Stimulated activated CD8-positive, alpha-beta memory T cell treated with anti-CD3 and anti-CD28 coated beads, Interleukin-15, amount 100 ng/mL, for 48 hours (primary cell): ENCODE measurements around the gene GSG1L2.

ENCODE experiments used
- DNase-seq, 2 donors: peaks; one replicate each; pipeline ENCODE4 v3.0.0-alpha.2; 2020; ENCODE audit warnings: low read depth in 2 of 2

GSG1L2 gene

DNA sequence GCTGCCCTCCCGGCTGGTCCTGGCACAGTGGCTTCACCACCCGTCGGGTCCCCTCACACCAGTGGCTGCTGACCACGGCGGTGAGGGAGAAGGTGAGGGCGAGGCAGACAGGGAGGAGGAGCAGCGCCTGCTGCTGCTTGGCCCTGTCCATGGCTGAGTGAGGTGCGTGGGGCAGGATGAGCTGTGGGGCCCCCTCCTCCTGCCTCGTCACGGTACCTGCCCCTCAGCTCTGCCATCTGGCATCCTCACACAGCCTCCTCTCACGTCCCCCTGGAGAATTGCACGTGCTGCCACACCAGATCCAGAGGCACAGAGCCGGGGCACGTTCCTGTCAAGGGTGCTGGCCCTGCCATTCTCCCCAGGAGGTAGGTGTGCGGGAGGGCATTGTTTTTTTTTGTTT, at the start of gene GSG1L2:
Gene GSG1L2 (minus strand): TSS at position 159 of the 400 bp plus-strand sequence. CDS start 8 bp downstream, at position 151.
- no peak for DNase-seq

DNA sequence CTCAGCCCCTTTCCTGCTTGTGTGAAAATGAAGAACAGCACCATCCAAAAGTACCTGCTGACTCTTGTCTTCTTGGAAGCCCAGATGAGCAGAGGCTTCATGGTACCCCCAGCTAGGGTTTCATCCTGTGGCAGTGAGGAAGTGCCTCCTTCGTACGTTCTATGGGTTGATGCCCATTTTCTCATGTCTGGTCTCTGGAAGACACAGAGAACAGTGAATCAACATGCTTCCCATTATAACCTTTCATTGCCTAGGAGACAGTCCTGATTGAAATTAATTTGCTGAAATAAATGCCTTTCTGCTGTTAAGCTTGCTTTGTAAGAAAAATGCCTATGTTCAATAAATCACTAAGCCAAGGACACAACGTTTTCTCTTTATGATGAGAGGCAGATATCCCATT, 46.7 kb upstream of the GSG1L2 start:
- DNase-seq: no peak

DNA sequence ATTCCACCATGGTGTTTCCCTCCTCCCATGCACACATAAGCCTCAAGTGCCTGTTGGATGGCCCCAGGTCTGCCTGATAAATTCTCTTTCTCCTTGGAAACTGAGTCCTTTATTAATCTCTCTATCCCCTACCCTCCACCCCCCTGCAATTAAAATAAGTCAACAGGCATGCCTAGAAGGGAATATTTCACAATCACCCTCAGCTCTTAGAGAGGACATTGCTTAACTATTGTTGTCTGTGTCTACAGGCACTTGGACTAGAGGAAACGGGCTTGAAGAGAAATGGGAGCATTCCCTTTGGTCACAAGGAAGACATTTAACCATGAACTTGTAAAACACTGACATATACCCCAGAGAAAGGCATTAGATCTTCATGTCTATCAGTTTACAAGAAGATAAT, 43.7 kb upstream of the GSG1L2 start:
- DNase-seq: no peak

DNA sequence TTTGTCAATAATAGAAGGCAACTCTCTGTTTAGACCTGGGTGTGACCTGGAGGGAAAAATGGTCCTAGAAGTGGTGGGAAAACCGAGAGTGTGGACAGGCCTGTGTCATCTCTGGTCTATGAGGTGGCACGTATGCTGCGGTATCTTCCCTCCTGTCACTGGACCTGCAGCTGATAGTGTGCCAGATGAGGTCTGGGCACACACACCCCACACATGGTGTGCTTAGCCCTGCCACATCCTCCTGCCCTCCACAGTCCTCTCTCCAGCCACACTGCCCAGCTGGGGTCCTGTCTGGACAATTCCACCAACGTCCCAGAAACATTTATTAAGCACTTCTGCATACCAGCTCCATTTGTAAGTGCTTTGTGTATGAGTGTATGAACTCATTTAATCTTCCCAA, 41.1 kb upstream of the GSG1L2 start:
- no peak for DNase-seq

DNA sequence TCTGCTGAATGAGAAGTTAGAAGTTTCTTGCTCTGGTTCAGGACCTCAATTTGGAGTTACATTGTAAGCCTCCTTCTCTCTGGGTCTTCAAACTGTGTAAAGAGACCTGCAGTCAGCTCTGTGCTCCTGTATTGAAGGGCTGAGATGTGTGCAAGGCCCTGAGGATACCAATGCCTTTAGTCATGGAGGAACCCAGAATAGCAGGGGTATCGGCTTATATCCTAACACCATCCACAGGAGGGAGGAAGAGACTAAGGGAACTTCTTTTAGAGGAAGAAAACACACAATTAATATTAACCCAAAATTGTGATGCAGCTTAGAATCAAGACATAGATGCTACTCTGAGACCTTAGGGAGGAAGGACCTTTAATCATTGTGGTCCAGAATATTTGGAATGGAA, 40.3 kb upstream of the GSG1L2 start:
- no peak for DNase-seq

DNA sequence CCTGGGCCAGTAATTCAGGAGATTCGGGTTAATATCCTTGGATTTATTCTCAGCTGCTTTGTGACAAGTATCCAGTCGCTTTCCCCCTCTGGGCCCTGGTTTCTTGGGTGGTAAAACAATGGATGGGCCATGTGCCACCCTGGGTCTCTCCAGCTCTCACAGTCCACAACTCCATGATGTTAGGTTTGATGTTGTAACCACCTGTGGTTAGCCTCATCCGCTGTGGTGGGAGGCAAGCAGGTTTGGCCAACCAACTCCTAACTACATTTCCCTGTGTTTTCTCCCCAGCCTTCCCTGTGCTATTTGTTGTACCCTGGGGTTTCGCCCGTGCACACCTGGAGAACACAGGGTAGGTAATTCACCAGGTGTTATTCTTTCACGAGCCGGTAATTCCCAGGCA, 39.0 kb upstream of the GSG1L2 start:
- no peak for DNase-seq

DNA sequence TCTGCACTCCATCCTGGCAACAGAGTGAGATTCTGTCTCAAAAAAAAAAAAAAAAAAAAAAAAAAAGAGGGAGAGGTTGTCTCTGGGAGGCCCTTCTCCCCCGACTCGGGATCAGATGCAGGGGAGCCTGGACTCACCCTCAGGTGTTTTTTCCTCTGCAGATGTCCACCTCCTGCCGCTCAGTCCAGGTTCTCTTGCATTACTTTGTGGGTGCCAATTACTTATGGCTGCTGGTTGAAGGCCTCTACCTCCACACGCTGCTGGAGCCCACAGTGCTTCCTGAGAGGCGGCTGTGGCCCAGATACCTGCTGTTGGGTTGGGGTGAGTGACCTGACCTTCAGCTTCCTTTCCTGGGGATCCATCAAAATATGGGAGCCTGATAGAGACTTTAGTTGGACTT, 37.9 kb upstream of the GSG1L2 start:
- DNase-seq: no peak

DNA sequence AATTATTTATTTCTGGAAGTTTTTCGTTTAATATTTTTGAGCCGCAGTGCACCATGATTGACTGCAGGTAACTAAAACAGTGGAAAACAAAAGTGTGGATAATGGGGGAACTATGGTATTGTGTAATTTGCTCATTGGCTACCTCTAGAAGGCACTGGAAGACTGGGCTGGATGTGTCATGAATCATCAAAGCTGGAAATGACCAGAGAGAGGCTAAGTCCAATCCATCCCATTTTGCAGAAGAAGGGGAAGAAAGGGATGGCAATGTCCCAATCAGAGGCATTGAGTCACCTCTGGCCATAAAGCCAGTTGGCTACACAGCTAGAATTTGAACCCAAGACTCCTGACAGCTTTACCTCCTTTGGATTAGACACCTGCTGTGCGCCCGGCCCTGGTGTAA, 33.2 kb upstream of the GSG1L2 start:
- DNase-seq: no peak

DNA sequence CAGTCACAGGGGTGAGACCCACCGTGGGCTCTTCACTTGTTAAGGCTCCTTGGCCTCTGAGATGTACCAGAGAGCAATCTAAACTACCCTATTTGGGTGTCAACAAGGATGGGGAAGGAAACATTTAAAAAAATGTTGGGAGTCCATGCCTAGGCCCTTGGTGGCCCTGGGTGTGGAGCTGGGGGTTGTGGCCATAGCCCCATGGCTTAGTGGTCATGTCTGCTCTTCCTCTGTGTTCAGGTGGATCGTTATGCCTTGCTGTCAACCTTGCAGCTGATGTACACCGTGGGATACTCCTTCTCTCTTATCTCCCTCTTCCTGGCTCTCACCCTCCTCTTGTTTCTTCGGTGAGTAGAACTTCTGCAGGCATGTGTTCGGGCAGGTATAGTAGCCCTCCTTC, 32.4 kb upstream of the GSG1L2 start:
- DNase-seq: no peak

DNA sequence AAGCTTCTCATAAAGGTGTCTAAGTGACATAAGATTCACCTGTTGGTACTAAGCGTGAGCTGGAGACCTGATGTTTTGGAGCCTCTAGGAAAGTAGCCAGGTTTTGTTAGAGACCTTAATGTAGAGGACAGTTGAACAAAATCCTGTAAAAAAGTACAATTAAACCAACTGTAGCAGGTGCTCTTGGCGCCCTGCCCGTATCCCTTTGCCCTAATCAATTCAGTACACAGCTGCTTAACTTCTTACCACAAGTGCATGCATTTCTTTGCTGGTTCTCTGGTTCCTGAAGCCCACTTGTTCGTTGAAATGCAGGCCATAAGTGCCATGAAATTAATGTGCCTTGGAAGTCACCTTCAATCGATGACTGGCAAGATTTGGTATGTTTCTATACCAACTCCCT, 28.3 kb upstream of the GSG1L2 start:
- no peak for DNase-seq

DNA sequence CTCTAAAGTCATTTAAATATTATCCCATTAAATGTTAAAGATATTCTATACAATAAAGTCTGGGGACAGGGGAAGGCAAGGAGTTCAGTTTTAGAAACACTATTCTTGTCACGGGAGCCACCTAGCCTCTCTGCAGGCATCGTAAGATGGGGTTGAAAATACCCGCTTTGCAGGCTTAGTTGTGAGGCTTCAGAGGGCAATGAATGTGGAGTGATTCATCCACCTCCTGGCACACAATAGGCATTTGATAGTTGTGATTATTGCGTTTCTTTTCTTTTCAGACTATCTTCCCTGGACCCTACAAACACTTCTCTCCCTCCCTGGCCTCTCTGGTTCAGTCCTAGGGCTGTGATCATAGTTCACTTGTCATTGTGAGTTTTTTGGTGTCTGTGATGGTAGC, 23.4 kb upstream of the GSG1L2 start:
- no peak for DNase-seq

DNA sequence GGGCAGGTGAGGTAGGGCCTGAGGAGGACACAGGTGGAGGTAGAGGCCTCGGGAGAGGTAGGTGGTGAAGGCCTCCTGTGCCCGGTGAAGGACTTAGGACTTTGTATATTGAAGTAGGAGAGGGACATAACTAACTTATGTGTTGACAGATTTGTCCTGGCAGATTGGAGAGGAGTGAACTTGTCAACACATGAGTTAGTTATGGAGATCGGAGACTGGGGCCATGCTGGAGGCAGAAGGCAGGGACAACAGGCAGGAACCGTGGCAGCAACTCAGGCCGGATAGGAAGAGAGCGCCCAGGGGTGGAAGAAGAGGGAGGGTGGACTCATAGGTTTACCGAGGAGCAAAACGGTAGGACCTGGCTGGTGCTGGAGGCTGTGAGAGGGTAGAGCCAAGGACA, 22.3 kb upstream of the GSG1L2 start:
- no peak for DNase-seq

DNA sequence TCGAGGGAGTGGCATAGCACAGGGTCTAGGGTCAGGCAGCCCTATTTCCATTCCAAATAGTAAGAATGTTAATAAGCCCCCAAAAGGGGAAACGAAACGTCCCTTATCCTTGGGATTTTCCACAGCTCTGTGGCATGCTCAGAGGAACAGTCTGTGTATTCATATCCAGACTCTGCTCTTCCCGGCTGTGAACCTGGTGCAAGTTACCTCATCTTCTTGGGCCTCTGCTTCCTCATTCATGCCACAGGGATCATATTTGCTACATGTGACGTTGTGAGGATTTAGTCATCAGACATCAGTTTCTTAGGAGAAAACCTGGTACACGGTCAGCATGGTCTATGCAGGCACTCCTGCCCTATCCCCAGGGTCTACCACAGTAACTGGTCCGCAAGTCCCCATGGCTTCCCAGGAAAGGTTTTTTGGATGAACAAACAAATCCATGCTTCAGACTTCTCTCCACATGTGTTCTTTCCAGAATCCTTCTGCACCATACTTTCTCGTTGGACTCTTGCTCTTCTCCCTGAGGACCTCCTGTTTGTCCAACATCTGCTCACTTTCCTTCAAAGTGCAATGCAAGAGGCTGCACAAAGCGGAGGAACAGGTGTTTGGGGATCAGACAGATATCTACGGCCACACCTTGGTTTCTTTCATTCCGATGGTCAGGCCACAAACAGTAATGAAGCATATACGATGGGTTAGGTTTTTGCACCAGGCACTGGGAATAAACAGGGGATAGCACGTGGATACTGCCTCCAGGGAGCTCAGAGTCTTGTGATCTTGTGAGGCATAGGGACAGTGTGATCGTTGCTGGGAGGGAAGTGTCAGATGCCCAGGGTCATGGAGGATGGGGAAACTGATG, 21.5 kb upstream of the GSG1L2 start:
- no peak for DNase-seq

DNA sequence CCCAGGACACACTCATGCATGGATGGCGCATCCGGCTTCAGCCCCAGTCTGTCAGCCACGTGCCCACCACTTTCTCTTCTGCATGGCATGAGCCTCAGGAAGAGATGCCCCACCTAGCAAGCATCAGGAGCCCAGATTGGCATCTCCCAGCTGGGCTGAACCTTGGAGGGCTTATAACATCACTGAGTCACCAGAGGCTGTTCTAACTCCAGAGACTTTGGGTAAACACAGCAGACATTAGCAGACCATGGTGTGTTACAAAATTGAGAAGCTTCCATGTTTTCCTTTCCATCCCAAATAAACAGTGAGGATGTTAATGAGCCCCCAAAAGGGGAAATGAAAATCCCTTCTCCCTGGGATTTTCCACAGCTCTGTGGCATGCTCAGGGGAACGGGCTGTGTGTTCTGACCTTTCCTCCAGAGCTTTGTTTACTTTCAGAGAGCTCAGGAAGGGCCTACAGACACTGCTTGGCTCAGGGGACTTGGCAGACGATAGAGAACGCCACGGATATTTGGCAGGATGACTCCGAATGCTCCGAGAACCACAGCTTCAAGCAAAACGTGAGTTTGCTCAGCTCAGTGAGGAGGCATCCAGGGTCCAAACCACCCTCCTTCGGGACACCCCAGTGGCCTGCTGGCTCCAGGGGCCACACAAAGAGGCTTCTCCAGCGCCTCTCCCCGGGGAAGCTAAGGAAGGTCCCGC, 20.3 kb upstream of the GSG1L2 start:
- DNase-seq: no peak

DNA sequence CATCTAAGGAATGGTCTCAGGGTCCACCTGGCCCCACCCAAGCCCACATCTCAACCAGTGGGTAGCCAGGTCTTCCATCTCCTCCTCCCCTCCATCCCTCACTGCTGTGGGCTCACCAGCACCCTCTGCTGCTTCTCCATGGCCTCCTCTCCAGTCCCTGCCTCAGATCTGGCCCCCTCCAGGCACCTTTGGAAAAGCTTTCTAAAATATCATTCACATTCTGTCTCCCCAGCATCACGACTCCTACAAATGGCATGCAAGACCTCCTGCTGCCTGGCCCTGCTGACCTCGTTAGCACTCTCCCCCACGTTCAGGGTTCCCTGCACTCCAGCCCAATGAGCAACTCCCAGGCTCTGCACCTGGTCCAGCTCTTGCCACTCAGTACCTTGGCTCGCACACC, 17.6 kb upstream of the GSG1L2 start:
- no peak for DNase-seq

DNA sequence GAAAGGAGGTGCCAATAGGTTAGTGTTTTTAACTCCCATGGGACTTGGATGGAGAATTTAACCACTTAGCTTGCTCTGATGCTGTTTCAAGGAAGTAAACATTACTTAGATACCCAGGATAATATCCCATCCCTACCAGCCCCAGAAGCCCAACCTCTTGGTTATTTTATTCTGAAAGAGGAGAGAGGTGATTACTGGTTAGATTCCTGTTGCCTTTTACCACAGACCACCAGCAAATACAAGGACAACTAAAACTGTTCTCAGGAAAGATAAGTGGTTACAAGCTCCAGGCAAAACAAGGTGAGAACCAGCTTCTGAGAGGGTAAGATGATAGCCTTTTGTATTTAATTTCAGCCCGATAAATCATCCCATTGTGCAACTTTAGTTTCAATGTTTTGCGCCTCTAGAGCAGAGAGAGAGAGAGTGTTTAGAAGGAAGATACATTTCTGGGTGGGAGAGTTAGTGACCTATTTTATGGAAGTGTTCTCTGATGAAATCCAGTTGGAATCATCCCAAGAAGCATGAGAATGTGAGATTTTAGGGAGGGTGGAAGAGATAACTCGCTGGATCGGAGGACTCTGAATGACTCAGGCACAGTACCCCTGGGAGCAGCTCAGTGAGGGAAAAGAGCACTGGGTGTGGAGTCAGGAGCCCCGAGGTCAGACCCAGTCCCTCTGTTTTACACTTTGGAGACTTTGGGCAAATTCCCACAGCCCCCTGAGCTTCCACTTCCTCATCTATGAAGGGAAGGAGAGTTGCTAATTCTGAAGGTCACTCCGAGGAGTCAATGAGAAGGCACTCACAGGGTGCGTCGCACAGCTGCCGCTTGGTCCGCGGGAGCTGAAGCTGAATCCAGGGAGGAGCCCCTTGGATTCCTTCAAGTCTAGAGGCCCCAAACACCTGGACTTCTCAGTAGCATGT, 15.9 kb upstream of the GSG1L2 start:
- no peak for DNase-seq

DNA sequence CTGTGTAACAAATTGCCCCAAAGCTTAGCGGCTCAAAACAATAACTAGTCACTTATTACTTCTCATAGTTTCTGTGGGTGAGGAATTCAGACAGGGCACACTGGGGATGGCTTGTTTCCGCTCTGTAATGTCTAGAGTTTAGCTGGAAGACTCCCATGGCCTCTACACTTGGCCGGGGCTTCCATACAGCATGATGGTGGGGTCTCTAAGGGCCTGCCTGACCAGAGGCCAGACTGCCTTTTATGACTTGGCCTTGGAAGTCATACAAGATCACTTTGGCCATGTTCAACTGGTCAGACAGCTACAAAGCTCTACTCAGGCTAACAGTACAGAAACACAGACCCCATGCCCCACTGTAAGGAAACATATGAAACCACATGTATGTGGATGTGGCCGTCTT, 12.0 kb upstream of the GSG1L2 start:
- no peak for DNase-seq

DNA sequence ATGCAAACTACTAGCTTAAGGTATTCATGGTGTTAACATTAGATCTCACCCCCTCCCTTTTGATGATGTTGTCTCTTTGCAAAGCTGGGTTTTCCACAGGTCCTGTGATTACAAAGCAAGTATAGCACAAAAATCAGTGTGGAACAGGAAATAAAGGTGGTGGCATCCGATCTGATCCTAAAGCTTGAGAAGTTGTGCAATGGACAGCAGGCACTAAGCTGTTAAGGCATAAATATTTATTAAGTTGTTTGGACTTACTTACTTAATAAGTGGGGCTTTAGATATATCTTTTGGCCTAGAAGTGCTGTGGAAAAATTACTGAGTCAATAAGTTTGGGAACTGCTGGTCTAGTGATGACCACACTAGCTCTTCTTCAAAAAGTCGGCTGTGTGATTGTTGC, 8.8 kb upstream of the GSG1L2 start:
- DNase-seq: no peak

DNA sequence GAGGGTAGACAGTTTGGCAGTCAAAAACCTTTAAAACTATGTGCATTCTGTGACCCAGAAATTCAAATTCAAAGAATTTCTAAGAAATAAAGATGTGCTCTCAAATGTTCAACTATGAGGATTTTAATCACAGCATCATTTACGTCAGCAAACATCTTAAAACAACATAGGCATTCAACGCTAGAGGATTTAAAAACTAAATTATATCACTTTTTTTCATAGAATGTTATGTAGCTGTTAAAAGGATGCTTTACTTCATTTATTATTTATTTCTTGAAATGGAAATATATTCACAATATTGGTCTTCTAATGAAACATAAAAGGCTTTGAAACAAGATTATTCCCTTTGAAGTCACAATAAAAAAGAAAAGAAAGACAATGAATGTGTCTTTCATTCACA, 7.5 kb upstream of the GSG1L2 start:
- DNase-seq: no peak

DNA sequence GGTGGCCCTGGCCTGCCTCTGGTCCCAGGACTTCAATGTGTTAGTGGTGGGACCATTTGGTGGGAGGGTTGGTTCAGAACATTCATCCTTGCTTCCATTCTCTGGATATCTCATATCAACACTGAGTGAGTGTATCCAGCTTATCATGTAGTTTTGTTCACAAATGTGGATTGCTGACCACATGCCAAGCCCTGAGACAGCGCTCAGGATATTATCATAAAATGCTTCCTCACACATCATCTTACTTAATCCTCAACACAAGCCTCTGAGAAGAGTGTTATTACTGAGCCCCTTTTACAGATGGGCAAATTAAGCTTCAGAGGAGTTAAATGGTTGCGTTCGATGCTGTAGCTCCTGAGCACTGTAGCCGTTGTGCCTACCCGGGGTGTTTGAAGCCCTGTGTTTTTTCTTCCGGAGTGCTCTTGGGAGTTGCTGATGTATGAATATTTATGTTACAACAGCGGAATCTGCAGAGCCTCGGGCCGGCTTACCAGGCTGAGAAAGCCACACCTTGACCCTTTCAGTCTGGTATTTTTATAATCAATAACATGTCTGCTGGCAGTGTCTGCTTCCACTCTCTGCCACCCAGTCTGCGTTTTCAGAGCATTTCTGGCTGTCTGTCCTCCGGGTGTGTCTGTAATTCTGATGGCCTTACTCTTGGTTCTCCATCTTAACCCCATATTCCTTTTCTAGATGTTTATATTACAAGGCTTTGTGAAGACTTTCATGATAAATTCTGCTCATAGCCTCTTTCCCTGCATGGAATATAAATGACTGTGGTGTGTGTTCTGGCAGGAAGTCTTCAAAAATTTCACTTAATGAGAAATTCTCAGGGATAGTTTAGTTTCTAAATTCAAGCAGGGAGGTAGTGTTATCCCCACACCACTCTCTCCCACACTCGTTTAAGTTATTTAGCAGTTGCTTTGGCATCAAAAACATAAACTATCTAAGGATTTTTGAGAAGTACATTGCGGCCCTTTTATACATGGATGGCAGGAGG, 6.7 kb upstream of the GSG1L2 start:
- DNase-seq: no peak

DNA sequence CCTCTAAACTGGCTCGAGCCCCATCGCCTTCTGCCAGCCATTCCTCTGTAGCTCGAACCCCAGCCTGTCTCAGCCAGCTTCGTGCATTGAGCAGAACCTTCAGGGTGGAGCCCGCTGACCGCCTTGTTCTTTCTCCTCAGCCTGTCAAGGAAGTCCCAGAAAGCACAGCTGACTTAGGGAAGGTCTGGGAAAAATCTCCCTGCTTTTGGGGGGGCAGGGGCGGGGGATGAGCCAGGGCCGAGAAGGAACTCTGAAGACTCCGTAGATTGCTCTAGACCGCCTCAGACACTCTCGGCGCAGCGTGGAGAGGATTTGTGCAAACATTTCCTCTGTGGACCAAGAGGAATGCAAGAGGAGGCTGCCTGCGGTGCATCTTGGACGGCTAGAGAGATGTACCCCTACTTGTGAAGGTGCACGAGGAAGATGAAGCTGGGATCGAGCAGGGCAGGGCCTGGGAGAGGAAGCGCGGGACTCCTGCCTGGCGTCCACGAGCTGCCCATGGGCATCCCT, 3.8 kb upstream of the GSG1L2 start, which contains the start of gene GLP2R:
Gene GLP2R (plus strand): TSS at position 284 of the 510 bp plus-strand sequence. CDS start 140 bp downstream, at position 424.
- no peak for DNase-seq
